Measurements from ENCODE around the gene SCG3.

SCG3 gene

DNA sequence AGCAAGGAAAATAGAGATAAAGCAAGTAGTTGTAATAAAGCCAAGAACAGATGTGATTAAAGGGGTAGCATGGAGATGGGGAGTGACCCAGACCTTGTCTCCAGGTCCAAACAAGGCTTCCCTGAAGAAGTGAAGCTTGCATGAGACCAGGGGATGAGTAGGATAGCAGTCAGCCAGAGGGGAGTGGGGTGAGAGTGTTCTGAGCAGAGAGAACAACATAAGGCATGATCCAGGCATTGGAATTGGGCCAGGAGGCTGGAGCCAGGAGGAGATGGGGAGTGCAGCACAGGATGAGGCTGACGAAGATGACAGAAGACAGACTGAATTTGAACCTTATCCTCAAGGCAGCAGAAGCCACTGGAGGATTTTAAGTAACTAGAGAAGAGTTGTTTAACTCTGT is 77.3 kb downstream of the SCG3 start:
- peak; percentile 57 for DNase-seq (ENCODE audit: low spot score)

DNA sequence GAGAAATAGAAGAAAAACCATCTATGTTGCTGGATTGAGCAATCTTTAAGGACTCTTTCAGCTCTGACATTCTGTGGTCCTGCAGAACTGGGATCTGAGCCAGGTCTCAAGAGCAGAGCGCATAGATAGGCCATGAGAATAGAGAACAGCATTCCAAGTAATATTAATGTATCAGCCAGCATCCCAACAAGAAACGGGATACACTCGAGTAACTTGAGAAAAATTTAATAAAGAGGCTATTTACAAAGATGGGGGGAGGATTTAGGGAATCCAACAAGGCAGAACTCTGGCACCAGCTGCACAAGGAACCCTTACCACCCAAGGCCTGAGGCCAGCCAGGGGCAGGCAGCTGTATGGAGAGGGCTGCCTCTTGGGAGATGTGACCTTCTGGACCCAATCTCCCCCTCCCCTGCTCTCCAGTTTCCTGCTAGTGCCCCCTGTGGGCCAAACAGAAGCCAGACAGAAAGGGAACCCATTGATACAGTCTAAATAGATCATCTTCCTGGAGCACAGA is 78.3 kb downstream of the SCG3 start:
- DNase-seq (ENCODE audit: low spot score), result peak; percentile 88

DNA sequence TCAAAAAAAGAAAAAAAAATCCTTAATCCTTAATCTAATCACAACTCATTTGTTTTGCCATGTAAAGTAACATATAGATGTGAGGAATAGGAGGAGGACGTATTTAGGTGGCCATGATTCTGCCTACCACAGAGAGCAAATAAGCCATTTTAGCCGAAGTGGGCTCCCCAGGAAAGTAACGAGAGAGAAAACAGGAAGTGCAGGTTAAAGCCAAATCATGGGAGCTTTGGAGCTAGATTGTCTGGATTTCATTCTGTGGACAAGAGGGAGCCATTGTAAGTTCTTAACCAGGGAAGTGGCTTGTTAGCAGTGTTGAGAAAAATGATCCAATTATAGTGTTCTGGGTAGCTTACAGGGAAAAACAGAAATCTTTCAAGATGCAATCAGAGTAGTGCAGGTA is 79.5 kb downstream of the SCG3 start:
- DNase-seq (ENCODE audit: low spot score), result no peak

DNA sequence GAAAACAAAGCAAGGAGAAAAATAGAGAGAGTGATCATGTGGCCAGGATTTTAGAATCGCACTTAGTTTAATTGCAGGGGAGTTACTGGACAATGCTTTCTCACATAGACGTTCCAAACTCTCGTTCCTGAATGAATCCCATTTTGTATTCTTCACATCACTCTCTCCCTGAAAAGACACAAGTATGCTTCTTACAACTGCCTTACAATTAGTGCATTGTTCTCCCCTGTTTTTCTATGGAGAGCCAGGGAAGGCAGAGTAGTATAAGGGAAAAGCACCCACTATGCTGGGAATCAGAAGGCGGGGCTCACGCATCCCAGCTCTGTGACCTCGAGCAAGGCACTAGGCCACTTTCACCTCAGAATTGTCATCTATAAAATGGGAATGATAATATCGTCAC is 84.4 kb downstream of the SCG3 start:
- DNase-seq (ENCODE audit: low spot score), result no peak

DNA sequence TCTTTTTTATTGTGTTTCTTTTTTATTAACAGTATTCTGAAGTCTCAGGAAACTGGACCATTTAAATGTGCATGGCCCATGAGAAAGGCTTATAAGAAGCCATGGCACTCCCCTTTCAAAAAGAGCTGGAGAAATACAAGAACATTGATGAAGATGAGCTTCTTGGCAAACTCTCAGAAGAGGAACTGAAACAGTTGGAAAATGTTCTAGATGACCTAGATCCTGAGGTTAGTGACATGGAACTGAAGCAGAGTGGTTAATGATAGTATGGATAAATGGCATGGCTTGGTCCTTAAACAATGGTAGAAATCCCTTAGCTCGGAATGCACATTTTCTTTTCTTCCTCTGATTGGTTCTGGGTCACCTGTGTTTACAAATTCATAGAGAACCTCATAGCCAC is 85.0 kb downstream of the SCG3 start:
- no peak for DNase-seq (ENCODE audit: low spot score)

DNA sequence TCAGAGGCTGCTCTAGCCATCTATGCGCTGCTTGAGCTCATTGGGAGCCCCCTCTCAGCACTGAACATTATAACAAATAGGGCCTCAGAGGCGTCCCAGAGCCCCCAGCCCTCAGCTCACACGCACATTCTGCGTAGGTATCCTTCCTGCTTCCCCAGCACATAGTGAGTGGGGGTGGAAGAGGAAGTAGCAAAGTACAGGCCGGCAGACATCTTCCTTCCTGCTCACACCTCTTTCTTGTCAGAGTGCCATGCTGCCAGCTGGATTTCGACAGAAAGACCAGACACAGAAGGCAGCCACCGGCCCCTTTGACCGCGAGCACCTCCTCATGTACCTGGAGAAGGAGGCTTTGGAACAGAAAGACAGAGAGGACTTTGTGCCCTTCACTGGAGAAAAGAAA is 86.7 kb downstream of the SCG3 start:
- DNase-seq (ENCODE audit: low spot score), result no peak
